Dermis microvascular lymphatic vessel endothelial cell (primary cell): Measurements from ENCODE around the gene SIGMAR1. TPM values are rescaled to one million over a fixed set of nuclear protein-coding genes. Genes with fewer than 3 reads are reported as not detected.
A peak's percentile ranks its signal among the peaks of the same experiment; 100 is the strongest.

Experiments
- DNase-seq, 2 donors: peaks; one replicate each; pipeline versions ENCODE4 v3.0.0 to v3.0.0-alpha.2; 2010; ENCODE audit warnings: low read depth in 2 of 2
- total RNA-seq: library from RNA; depleted of rRNA; stranded (reverse); fragments of >200 nt; gene quantifications from 2 replicates; pipeline ENCODE4 v1.2.1, GENCODE V29; 2014

Gene SIGMAR1
- total RNA-seq, 1 donor from 2014 or later = 34.9 TPM

DNA sequence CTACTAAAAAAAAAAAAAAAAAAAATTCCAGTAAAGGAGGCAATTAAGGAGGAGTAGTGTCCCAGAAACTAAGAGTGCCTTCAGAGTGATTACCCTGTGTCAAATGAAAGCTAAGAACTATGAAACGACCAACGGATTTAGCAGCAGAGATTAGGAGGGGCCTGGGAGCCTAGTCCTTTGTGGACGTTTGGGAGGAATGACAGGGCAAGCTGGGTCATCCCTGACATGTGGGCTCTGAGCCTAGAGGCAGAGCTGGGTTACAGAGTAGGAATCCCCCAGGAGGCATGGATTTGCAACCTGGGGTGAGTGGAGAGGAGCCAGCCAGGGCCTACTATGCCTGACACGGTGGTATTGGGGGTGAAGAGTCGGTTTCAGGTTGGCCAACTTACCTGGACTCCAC lies 4.4 kb downstream of the SIGMAR1 start:
- DNase-seq = no peak

DNA sequence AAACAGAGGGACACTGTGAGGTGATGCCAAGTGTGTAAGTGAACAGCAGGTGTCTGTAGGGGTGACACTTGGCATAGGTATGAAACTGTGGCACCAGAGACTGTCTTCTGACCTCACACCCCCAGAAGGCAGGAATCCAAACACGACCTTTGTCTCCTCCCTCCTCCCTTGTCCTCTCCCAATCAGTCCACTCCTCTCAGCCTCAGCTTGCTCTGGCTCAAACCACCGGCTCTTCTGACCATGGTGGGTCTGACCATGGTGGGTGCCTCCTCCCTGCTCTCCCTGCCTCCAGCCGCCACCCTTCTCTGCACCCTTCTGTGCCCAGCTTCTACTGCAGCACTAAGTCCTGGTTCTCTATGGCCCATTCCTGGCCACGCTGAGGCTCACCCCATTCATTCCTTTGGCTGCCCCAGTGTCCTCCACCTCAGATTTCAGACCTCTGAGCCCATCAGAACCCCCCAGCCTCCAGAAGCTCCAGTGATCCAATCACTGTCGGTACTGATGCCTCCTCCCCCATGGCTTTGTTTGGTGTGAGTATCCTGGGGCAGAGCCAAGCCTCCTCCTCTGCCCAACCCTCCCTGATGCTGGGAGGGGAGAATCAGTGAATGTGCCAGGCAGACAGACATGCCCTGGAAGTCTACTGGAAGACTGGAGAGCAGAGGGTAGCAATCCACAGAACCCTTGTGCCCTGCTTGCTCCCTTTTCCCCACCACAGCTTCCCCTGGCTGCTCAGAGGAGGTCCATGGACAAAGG lies 7.0 kb downstream of the SIGMAR1 start:
- DNase-seq = no peak

DNA sequence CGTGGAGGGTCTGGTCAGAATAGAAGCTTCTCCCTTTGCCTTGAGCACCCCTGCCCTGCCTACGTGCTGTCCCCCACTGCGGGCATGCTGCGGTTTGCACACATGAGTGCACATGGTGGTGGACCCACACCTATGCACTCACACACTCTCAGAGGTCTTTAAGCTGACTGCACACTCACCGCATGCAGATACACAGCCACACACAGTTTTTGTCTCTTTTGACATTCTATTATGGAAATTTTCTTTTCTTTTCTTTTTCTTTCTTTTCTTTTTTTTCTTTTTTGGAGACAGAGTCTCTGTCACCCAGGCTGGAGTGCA lies 8.1 kb downstream of the SIGMAR1 start:
- no peak for DNase-seq

DNA sequence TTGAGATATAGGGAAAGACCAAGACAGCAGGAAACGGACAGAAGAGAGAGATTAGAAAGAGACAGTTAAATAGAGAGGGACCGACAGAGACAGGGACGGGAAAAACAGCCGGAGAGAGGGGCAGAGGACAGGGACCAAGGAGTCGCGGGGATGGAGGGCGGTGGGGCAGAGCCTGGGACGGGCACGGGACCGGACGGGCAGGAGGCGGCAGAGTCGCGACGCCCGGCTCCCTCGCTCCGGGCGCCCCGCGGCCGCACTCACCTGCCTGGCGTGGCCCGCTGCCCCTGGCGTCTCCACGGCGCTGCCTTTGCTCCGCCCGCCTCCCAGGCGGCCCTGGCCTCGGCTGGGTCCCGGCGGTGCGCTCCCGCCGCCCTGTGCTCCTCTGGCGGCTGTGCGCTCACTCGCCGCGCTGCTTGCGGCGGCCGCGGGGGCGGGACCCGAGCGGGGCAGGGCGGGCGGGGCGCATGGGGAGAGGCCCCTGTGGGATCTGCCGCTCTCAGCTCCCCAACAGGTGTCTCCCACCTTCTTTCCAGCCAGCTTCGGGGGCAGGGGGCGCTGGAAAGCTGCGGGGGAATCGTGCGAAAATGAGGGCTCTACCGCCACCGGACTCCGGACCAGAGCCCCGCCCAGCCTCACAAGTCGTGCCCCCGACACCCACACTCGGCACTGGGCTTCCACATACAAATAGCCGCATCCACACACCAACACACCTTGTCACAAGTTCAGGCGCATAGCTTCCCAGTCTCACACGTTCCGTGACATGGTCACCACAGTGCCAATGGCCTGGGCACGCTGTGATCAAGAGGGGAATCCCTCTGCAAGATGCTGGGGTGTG lies 8.7 kb downstream of the SIGMAR1 start, which contains the start of gene ARID3C:
TSS of gene ARID3C (minus strand) at position 411 of the 835 bp plus-strand sequence. CDS start 1,052 bp downstream, outside the sequence.
- DNase-seq = peak in 1 of 2 donors; percentile 26

DNA sequence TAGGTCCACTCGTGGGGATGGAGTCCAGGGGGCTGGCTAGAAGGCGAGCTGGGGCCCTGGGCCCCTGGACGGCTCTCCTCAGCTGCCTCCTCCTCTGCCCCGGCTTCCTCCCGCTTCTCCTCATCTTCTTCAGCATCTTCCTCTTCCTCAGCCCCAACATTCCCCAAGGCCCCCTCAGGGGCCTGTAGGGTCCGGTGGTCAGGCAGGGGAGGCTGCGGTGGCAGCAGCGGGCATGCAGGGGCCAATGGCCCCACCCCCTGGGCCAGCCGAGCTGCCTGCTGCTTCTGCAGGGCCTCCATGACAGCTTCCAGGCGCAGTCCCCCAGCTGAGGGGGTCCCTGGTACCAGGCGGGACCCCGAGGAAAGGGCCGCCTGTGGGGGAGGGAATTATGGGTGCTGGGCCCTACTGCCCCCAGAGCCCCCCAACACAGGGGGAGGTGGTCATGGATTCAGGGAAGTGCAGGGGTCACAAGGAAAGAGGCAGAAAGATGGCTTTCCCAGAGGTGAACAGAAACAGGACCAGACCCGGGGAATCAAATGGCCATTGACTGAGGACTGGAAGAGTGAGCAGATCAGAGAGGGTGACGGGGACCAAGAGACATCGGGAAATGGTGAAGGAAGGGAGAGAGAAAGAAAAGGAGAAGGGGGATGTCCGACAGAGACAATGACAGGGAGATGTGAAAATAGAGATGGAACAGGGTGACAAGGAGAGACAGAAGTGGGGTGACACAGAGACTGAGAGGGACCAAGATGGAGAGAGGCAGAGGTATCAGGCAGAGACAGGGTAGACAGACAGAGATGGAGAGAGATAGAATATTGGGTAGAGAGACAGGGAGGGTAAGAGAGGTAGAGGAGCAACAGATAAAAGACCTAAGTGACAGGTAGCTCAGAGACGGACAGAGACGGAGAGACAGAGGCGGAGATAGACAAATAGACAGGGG lies 9.6 kb downstream of the SIGMAR1 start:
- DNase-seq = no peak

DNA sequence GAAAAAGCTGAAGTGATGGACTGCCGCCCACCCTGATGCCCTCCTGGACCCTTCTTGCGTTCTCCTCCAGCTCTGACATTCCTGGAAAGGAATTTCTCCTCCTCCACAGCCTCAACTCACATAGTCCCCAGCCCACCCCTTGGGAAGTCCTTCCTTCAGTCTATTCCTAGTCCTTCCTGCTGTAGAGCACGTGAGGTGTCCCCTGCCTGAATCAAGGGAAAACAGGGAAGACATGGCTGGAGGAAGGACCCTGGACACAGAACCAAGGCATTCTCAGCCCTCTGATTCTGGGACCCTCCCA lies 12.5 kb downstream of the SIGMAR1 start:
- no peak for DNase-seq

DNA sequence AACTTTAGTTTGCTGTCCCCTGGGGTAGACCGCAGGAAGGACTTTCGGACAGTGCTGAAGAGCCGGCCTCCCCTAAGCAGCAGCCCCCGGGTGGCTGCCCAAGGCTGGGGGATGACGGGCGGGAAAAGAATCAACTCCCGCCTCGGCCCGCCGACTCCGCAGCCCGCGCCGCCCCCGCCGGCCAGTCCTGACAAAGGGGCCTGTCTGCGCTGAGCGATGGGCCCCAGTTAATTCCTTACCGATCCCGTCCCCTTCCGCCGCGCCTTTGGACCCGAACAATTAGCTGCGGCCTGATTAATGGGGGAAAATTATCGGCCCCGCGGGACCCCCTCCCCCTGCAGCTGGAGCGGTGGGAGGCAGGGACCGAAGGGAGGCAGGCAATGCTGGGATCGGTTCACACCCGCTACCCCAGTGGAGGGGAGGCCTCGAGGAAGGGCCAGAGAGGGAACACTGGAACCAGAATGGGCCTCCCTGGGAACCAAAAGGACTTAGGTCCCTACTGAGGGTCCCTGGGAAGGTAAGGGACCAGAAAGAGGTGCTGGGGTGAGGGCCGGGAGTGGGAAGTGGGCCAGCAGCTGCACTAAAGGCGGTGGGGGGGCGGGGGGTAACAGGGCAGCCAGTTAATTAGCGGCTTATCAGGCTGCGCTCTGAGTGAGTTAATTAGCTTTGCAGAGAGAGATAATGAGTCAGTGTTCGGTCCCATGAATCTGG lies 13.0 kb downstream of the SIGMAR1 start:
- DNase-seq = no peak

DNA sequence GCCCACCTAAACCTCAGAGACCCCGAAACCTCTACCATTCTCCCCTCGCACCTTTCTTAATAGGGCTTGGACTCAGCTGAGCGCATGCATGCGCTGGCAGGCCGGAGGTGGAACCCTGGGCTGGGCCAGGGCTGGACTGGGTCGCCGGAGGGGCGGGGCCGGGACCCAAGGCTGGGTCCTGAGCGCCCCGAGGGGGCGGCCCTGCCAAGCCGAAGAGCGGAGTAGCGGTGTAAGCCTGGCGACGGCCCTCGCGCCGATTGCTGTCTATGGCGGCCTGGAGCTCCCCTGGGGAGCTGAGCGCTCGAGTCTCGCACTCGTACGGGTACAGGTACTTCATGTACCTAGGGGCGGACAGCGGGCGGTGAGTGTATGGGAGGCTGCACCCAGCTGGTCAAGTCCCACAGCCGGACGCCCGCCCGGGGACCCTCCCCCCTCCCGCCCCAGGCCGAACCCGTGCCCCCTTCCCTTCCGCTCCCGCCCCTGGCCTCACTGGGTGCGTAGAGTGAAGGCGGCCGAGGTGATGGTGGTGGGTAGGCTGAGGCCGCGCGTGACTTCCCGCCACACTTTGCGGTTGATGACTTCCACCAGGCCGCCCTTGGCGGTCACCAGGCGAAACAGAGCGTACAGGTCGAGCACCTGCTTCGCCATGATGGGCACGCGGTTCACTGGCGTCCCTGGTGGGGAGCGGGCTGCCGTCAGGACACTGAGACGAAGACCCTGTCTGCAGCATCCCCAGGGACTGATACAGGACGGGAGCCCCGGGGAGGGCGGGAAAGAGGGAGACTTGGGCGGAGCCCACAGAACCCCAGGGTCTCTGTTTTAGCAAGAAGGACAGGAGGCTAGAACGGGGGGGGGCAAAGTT lies 14.0 kb downstream of the SIGMAR1 start:
- no peak for DNase-seq

DNA sequence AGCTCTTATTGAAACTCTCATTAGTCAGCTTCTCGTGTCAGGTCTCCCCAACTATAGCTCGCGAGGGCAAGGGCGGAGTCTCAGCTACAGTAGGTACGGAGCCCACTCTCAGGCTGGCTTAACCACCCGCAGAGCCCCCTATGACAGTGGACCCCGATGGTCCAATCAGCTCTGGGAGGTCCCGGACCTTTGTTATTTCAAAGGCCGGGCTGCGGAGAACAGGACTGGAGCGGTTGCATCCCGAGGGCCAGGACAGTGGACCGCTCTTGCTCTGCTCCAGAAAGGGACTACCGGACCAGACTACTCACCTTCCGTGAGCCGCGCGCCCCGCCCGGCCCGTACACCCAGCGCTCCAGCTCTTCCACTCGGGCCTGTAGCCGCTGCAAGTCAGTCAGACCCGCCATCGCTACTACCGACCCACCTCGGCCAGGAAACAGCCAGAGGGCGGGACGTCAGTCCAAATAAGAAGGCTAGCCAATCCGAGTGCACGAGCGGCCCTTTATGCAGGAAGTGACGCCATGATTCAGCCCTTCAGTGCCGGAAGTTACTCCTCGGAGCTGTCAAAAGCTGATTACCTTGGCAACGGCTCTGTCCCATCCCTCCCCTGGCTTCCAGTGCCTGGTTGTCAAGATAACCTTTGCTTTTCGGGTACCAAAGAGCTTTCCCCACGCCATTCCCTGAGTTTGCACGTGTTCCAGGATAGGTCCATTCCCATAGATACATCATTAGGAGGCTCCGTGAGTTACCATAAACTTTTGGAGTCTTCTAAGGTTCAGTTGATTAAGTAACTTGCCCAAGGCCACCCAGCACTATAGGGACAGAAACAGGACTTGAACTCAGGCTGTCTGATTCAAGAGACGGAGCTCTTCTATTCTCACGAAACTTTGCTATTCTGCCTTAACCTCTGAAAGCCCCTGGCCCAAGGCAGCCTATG lies 17.3 kb downstream of the SIGMAR1 start, which contains the start of gene DCTN3:
TSS of gene DCTN3 (minus strand) at position 435 of the 934 bp plus-strand sequence. CDS start at position 404, 31 bp downstream.
- DNase-seq = peak; percentile 91 to 95

DNA sequence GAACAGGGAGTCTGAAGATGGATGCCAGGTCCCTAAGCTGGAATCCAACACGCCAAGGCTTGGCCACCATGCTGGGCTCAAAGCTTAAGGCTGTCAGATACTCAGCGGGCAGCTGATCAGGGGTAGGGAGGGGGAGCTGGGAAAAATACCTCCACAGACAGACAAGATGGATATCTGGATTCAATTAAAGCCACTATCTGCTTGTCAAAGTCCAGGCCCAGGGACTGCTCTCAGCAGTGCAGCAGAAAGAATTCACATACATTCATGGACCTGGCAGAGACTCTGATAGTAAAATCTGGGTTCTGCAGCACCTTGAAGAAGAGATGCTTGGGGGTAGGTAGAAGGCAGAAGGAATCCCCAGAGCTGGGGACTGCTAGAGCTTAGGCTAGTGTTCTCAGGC lies 22.5 kb downstream of the SIGMAR1 start:
- DNase-seq = no peak

DNA sequence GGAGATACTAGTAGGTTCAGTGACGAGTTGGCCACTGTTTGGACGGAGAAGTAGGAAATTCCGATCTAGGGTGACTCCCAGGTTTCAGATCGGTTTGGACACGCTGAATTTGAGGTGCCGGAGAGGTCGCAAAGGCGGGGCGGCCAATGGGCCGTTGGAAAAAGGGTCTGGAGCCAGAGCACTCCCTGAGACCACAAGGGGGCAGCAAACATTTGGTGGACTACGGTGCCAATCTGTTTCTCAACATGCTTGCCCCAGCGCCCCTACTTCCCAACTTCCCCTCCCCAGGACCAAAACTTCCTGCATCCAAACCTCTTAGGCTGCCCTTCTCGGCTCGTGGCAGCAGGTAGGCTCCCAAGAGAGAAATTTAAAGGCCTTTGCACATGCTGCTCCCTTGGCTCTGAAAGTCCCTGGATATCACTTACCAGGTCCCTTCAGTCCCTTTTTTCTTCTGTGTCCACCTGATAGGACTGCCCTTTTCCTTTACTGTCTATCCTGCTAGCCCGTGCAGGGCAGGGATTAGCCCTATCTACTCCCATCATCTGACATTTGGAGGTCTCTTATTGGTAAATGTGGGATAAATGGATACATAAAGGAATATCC lies 24.7 kb downstream of the SIGMAR1 start:
- DNase-seq = peak; percentile 54 to 81

DNA sequence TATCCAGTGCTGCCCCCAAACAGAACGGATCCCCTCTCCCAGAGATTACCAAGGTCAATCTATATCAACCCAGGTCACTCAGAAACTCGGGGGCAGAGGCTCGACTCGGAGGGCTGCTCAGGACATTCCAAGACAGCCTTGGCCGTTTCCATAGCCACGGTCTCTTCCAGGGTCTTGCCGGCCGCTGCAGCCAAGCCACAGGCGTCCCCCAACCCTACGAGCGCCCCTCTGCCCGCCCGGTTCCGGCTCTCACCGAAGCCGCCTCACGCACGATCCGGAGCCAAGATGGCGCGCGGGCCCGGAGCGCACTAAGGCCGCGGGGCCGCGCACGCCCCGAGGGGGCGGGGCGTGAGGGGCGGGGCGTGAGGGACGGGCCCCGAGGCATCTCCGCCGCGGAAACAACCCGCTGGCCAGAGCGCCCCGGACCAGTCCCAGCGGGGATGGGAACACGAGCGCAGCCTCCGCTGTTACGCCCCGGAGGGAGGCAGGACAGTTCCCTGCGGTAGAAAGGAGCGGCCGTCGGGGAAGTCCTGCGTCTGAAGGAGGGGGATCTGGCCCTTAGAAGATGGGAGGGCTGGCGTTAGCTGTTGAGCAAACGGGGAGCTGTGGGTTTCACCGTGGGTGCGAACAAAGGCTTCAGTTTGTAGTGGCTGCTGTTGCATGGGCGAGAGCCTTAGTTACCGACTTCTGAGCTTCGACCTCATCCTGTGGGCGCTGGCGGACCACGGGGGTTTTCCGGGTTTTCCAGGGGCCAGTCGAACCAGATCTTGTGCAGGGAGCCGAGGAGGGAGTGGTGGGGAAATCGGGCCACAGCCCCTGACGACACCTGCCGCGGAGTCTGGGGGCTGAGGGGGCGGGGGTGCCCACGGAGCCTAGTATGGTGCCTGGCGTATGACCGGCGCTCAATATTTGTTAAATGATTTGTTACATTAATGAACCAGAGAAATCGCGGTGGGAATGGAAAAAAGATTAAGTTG lies 25.5 kb downstream of the SIGMAR1 start, which contains the start of gene RPP25L:
TSS of gene RPP25L (minus strand) at position 287 of the 977 bp plus-strand sequence. CDS start 801 bp downstream, outside the sequence.
- peak in 1 of 2 donors; percentile 85 for DNase-seq

DNA sequence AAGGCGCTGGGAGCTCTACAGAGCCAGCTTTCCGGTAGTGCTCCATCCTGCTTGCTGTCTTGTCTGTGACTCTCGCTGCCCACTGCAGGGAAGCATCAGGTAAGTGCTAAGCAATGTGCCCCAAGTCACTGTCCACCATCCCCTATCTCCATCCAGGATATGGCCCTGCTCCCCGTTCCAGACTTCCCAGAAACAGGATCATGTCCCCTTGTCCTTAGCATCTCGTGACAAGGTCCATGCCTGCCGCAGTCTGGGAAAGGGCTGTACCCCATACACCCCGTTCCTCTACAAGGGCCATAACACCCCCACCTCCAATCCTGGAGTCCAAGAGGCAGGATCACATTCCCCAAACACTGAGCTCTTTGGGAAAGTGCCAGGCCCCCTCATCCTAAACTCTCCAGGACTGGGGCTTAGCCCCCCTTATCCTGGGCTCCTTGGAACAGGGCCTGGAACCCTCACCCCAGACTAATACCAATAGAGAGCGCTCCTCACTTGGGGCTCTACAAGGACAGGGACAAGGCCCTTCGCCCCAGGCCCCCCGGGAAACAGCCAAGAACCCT lies 26.3 kb downstream of the SIGMAR1 start:
- no peak for DNase-seq

DNA sequence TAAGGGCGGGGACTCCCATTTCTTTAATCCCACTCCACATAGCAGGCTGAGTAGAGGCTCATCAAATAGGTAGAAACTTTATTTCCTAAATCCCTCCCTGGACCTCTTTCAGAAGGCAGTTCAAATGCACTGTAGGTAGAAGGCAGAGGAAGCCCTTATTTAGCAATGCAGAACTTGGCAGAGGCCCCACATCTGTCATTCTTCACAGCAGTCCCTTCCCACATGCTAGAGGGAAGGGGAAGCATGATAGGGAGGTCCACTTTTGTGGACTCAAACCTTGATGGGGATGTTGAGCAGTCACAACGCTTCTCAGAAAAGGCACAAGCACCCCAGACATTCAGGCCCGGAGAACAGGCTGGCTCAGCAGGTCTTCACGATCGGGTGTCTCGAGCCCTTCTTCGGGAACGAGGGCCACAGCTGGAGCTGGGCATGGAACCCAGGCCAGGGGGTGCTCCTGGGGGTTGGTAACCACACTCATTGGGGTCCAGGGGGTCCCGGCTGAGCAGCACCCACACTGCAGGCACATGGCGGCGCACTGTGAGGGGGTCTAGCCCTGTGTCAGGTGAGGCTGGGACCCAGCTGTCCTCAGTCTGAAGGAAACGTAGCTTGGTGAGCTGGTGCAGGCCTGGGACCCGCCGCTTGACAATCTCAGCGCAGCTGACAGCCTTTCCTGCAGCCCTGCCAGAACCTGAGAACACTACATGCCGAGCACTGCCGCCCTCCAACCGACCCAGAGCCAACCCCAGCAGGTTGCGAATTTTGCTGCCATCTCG lies 27.0 kb downstream of the SIGMAR1 start:
- DNase-seq = no peak

DNA sequence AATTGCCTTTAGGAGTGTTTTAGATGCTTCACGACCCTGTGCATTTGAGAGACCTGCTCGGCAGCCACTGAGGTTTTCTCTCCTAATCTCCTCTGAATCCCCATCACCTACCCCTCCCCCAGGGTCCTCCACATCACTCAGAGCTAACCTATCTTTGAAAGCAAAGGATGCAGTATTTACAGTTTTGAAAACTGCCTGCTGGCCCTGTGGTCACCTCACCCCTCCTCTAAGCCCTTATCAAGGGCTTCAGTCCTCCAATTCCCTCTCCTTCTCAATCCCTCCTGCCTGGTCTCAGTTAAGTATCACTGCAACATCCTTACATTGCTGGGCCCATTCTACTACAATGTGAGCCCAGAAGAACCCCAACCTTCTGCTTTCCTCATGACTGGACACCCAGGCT lies 30.3 kb downstream of the SIGMAR1 start:
- no peak for DNase-seq

DNA sequence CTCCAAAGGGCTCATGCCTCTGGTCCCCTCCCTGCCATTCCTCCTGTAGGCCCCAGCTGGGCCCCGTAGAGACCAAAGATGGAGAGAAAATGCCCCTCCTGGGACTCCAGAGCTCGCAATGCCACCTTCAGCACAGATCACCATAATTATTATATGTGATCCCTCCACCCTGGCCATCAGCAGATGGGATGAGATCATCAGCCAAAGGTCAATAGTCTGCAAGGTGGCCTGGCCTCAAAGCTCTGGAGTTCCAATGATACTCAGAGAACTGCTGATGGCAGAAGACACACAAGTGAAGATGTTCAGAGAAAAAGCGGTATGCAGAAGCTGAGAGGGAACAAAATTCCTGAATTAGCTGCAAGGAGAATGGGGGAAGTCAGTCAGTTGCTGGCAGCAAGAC lies 30.7 kb downstream of the SIGMAR1 start:
- no peak for DNase-seq
